Activated CD8-positive, alpha-beta memory T cell treated with anti-CD3 and anti-CD28 coated beads for 24 hours (primary cell): ENCODE data around the gene OXCT1.
A peak's percentile ranks its signal among the peaks of the same experiment; 100 is the strongest.

ENCODE experiments used
- DNase-seq: peaks from one replicate; pipeline ENCODE4 v3.0.0-alpha.2; 2020

Gene OXCT1

GRCh38 chr5:41869724-41870626 is at the start of gene OXCT1:
Gene OXCT1, minus strand, starts transcription at chr5:41870425. Its CDS starts 67 bp downstream, at chr5:41870358.
- DNase-seq: peak; percentile 93

DNA sequence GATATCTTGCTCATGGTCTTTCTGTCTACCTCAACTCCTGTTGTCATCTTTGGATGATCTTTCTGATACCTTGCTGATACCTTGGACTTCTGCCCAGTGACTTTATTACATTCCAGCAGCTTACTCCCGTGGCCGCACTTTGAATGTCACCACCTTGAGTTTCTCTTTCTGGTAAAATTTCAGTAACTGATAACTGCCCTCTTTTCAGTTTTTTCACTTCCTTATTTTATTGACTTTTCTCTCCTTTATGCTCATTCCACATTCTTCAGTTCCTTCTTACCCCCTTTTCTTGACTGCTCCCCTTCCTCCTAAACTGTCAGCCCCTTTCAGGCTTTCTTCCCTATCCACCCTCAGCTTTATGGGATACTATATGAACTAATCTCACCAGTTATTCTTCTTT is 47.9 kb upstream of the OXCT1 start:
- DNase-seq: no peak

DNA sequence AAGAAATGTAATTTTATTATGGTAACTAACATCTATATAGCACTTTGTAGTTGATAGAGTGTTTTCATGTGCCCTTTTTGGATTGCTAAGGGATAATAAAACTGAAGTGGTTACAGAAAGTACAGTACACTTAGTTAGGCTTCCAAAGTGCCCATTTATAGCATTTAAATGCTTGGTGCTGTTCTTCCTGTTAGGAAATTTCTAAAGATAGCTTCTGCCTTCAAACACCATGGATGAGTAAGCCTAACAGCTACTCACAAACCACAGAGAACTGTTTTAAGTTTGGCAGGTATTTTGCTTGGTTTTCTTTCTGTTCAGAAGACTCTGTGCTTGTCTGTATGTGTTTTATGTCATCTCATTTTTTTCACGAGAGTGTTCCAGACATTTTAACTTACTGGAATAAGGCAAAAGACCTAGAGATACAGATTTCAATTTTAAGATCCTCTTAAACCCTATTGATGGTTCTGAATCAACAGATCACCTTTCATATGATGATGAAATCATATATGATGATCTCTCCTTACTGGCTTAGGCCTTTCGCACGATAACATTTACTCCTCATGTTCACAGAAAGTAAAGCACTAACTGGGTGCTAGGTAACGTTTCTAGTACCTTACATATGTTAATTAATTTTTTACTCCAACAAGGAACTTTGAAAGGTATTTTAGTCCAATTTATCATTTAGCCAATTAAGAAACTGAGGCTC is 38.3 kb upstream of the OXCT1 start:
- DNase-seq: no peak

GRCh38 chr5:41906151-41906550 is 35.9 kb upstream of the OXCT1 start:
- no peak for DNase-seq

DNA sequence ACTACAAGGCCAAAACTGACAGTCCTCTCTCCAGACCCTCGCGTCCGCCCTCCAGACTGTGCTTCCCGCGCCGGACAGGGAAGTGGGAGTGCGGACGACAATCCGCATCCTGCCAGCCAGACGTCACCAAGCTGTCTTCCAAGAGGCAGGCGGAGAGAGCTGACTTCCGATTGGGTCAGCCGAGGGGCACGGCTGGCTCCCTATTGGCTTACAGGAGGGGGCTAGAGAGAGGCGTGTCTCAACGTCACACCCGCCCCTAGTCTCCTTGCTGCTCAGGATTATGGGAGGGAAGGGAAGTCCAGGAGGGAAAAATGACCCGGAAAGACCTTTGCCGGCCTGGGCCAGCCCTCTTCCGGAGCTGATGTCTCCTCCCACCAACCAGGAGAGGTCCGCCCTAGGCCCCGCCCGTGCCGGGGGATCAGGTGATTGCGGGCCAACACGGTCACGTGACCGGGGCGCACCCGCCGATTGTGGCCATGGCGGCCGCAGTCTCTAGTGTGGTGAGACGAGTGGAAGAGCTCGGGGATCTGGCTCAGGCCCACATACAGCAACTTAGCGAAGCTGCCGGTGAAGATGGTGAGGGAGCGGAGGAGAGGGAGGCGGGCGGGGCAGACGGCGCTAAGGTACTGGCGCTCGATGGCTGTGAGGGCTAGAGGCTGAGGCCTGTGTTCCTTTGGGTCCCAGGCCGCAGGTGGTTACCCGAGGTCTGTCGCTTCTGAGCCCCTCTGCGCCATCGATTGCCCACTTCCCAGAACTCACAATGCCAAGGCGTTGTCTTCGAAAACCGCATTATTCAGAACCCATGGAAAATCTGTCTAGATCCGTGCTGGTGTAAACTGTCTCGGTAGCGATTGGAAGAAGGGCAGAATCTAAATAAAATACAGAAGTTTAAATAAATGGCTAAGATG is 33.9 kb upstream of the OXCT1 start, which contains the start of gene RIMOC1:
Gene RIMOC1, plus strand, starts transcription at position 453 of the 908 bp plus-strand sequence. Its CDS starts 24 bp downstream, at position 477.
- DNase-seq: peak; percentile 98

DNA sequence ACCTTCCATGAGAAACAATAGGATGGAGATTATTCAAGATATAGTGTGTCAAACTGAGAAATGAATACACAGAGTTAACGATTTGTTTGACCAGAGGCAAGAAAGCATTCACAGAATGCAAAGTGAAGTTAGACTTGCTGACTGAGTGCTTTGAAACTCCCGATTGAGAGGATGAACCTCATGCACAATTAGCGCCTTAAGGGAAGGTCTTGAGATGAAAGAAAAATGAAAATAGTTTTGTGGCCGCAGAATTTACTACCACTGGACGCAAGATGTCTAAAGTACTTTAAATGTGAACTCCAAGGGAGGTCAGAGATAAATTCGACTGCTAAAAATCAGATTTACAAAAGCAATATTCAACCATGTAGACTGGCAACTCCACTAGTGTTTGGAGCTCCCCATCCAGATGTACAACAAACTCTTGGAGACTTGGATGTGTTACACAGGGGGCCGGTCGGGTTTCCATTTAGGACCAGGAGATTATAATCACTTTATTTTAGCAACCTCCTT is 33.2 kb upstream of the OXCT1 start:
- DNase-seq: no peak

GRCh38 chr5:41896230-41896629 is 26.0 kb upstream of the OXCT1 start:
- no peak for DNase-seq

- DNase-seq: no peak
Observed at GRCh38 chr5:41893074-41893851, 23.0 kb upstream of the OXCT1 start.

DNA sequence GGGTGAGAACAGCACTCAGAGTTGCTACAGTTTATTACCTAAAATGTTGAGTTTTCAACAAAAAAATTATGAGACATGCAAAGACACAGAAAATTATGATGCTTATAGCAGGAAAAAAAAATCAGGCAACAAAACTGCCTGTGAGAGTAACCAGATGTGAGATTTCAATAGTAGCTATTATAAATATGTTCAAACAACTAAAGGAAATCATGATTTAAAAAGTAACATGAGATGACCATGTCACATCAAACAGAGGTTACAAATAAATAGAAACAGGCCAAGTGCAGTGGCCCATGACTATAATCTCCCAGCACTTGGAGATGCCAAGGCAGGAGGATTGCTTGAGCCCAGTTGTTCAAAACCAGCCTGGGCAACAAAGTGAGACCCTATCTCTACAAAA is 21.8 kb upstream of the OXCT1 start:
- DNase-seq: no peak

DNA sequence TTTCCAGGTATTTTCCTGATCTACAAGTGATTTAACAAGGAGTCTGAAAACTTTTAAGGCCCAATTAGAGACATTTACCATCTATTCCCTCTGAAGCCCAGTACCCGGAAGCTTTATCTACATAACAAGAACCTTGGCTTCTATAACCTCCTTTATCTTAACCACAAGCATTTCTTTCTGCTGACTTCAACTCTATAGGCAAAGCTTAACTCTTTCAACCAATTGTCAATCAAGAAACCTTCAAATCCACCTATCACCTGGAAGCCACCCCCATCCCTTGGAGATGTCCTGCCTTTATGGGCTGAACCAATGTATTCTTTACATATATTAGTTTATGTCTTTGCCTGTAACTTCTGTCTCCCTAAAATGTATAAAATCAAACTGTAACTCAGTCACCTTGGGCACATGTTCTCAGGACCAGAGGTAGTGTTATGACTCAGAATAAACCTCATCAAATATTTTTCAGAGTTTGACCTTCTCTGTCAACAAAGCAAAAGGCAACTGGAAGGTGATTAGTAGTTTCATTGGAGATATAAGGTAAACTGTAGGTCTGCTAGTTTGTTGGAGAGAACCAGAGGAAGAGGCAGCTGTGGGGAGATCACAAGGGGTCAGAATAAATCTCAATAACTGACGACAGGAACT is 21.0 kb upstream of the OXCT1 start:
- DNase-seq: no peak

DNA sequence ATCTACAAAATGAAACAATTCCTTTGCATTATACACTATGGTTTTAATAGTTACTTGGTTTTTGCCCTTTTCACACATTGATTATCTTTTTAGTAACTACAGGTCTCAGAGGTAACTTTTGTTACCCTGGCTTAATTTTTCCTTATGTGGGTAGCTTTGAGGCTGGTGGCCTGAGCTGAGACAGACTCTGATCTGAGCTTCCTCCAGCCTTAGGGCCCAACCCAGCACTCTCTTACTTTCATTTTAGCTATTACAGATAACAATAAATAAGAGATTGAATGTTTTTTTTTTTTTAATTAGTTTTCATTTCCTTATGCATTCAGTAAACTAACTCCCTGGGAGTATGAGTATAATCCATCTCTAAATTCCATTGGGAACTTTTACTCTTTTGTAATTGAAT is 15.1 kb upstream of the OXCT1 start:
- DNase-seq: no peak

- DNase-seq: no peak
Observed at GRCh38 chr5:41883936-41884335, 13.7 kb upstream of the OXCT1 start.

GRCh38 chr5:41883243-41883642 is 13.0 kb upstream of the OXCT1 start:
- DNase-seq: no peak

GRCh38 chr5:41882765-41883164 is 12.5 kb upstream of the OXCT1 start:
- no peak for DNase-seq

DNA sequence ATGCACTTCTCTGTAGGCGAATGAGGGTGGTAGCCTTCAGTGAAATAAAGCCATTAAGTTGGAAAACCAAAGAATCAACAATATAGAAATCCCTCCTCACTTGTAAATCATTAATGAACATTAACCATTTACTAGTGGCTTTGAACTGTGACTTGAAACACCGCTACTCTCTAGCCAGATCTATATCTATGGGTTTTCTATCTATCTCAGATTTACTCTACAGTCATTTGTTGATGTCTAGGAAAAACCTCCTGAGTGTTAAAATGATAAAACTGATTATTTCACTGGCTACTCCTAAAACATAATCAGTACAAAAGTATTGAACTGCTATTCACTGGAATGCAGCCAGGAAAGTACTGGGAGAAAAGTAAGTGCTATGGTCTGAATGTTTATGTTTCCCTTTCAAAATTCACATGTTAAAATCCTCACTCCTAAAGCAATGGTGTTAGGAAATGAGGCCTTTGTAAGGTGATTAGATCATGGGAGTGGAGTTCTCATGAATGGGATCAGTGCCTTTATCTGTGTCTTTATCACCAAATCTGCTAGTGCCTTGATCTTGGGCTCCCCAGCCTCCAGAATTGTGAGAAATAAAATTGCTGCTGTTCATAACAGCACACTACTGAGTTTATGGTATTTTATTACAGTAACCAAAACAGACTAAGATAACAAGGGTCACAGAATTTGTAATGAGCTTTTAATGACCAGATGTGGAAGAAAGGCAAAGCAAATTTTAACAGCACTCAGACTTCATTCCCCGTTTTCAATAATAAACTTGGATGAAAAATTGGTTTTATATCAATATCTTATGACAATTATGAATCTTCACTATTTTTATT is 8.6 kb upstream of the OXCT1 start:
- DNase-seq: no peak

GRCh38 chr5:41878173-41878572 is 7.9 kb upstream of the OXCT1 start:
- no peak for DNase-seq

- DNase-seq: no peak
Observed at GRCh38 chr5:41877408-41877807, 7.2 kb upstream of the OXCT1 start.

DNA sequence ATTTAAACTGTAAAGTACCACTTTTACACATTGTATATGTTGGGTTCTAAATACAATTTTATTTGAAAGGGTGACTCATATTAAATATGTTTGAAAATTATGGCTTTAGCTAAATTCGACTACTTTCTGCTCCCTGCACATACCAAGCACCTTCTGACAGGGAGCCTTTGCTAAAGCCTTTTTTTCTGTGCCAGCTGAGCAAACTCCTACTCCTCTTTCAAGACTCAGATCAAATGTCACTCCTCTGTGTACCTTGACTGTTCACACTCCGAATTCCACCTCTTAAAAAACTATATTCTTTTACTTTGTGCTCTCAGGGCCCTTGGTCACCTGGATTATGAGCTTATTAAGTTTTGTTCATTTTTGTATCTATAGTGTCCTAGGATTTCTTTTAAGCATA is 6.5 kb upstream of the OXCT1 start:
- no peak for DNase-seq

GRCh38 chr5:41875121-41875520 is 4.9 kb upstream of the OXCT1 start:
- DNase-seq: no peak

DNA sequence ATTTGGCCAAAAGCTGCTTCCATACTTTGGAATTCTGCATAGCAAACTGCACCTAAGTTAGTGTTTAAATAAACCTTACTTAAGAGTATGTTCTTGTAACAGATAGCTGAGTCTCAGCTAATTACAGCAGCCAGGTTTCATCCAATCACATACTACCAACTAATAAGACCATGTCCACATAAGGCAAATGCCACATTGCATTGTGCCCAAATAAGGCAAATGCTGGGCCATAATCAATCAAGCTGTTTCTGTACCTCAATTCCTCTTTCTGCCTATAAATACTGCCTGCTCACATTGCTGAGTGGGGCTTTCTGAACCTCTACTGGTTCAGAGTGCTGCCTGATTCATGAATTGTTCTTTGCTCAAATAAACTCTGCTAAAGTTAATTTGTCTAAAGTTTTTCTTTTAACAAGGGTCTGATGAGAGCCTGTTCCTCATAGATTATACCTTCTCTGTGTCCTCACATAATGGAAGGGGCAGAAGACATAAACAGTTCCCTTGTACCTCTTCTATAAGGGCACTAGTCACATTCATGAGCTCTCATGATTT is 4.4 kb upstream of the OXCT1 start:
- no peak for DNase-seq
